Retinal pigment epithelial cell (primary cell): ENCODE data around the gene CACFD1.

Experiments
- DNase-seq: peaks from one replicate; pipeline ENCODE4 v3.0.0-alpha.2; 2010; ENCODE audit warnings: low read depth
- H3K4me3 ChIP-seq: 2 replicates; pipeline ENCODE4 v1.5.1; 2011; ENCODE audit warnings: mild to moderate bottlenecking, low read length, control low read depth, moderate library complexity
- CTCF ChIP-seq: conservative IDR thresholded peaks from 2 replicates; pipeline ENCODE4 v1.5.1; 2011; ENCODE audit warnings: low read depth, low read length, control low read depth, inconsistent platforms

CACFD1 gene

DNA sequence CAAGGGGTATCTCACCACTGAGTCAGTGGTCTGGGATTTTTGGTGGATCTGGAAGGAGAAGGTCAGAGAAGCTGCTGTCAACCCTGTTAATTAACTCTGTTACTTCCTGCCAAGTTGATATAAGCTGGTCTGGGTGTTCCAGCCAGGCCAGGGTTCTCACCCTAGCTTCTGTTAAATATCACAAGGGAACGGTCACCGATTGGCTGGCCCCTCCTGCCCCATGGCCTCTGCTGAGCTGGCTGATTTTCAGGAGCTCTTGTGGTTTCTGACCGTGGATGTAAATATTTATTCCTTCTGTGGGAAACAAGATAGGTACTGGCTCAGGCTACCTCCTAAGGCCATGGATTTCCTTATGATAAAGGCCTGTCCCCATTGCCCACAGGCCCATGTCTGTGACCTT, 36.6 kb upstream of the CACFD1 start:
- H3K4me3 ChIP-seq: no peak overlapping the region
- DNase-seq: no peak
- no peak for TF ChIP-seq CTCF

GRCh38 chr9:133424187-133424586, 35.6 kb upstream of the CACFD1 start:
- DNase-seq: no peak
- H3K4me3 ChIP-seq: no peak overlapping the region
- TF ChIP-seq CTCF: no peak

DNA sequence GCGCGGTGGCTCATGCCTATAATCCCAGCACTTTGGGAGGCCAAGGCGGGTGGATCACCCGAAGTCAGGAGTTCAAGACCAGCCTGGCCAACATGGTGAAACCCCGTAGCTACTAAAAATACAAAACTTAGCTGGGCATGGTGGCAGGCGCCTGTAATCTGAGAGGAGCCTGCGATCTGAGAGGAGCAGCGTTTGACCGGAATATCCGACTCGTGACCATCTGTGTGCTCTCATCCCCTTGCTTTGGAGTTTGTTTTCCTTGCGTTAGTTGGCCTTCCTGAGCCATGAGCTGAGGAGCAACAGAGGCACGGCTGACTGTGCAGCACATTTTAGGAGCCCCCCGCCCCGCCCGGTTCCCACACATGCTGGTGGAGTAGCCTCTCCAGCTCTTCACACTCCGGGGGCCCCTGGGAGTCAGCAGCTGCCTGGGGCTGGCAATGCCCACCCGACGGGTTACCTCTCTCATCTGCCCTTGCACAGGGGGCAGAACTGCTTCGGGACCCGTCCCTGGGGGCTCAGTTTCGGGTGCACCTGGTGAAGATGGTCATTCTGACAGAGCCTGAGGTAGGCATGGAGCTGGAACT, 34.6 kb upstream of the CACFD1 start:
- DNase-seq: no peak
- no peak for TF ChIP-seq CTCF
- H3K4me3 ChIP-seq: no peak overlapping the region

DNA sequence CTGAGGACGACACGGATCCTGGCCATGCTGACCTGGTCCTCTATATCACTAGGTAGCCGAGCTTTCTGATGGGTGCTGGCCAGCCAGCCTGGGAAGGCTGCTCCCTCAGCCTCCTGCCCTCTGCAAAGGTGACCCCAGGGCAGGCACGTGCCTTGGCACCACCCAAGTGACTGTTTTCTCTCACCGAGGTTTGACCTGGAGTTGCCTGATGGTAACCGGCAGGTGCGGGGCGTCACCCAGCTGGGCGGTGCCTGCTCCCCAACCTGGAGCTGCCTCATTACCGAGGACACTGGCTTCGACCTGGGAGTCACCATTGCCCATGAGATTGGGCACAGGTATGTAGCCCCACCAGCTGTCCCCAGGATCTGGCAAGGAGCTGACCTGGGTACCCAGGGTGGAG, 33.8 kb upstream of the CACFD1 start:
- no peak for TF ChIP-seq CTCF
- DNase-seq: no peak
- H3K4me3 ChIP-seq: no peak overlapping the region

DNA sequence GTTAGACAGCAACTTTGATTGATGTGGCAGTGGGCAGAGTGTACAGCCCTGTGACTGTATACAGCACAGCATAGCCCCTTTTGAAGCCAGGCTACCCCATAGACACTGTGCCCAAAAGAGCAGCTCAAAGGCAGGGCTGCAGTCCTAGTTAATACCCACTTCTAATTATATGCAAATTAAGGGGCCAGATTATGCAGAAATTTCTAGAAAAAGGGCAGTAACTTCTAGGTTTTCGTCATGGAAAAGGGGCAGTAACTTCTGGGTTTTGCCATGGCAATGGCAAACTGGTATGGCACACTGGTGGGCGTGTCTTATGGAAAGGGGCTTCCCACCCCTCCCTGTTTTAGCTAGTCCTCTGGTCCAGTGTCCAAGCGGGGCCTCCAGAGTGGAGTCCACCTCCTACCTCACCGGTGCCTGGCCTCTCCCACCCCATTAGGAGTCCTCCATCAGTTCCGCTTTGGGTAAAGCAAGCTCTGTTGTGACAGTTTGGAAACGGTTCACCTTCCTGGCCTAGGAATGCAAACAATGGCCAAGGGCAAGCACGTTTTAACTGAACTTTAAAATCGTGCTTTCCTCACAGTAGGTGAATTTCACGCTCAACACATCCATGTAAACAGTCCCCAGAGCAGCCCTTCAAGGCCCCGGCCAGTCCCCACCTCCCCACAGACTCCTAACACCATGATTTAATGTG, 32.0 kb upstream of the CACFD1 start:
- no peak for TF ChIP-seq CTCF
- DNase-seq: no peak
- no peak overlapping the region for H3K4me3 ChIP-seq

- DNase-seq: no peak
- H3K4me3 ChIP-seq: no peak overlapping the region
These were observed 31.1 kb upstream of the CACFD1 start for GRCh38 chr9:133428617-133429101.

More at GRCh38 chr9:133428617-133429101, 31.1 kb upstream of the CACFD1 start:
- no peak for TF ChIP-seq CTCF
